H9 (cell line): Measurements from ENCODE around the gene TANK. TPM values are rescaled to one million over a fixed set of nuclear protein-coding genes. Genes with fewer than 3 reads are reported as not detected.

Experiments used
- DNase-seq: peaks from one replicate; pipeline ENCODE4 v3.0.0-alpha.2; 2017
- H2AFZ ChIP-seq: one replicate; pipeline ENCODE4 v1.6.1; 2013; ENCODE audit warnings: mild to moderate bottlenecking, low read length, control low read depth, moderate library complexity
- H2AK5ac ChIP-seq: 2 replicates; pipeline ENCODE4 v1.6.1; 2013; ENCODE audit warnings: low read length, control low read depth, mixed read lengths; ENCODE audit not compliant: insufficient read length
- H2BK120ac ChIP-seq: one replicate; pipeline ENCODE4 v1.6.1; 2013; ENCODE audit warnings: low read depth, mild to moderate bottlenecking, low read length, control low read depth, inconsistent platforms; ENCODE audit not compliant: poor library complexity, severe bottlenecking
- H2BK12ac ChIP-seq: 2 replicates; pipeline ENCODE4 v1.6.1; 2013; ENCODE audit warnings: low read length, control low read depth, mixed read lengths, low read depth; ENCODE audit not compliant: insufficient read length
- H2BK15ac ChIP-seq: 2 replicates; pipeline ENCODE4 v1.6.1; 2013; ENCODE audit warnings: low read depth, low read length, control low read depth
- H2BK20ac ChIP-seq: one replicate; pipeline ENCODE4 v1.6.1; 2013; ENCODE audit warnings: low read depth, mild to moderate bottlenecking, low read length, control low read depth, inconsistent platforms; ENCODE audit not compliant: poor library complexity, severe bottlenecking
- H2BK5ac ChIP-seq: 2 replicates; pipeline ENCODE4 v1.6.1; 2013; ENCODE audit warnings: low read length, control low read depth, mixed read lengths; ENCODE audit not compliant: insufficient read length
- H3K14ac ChIP-seq: 2 replicates; pipeline ENCODE4 v1.6.1; 2013; ENCODE audit warnings: low read length, control low read depth; ENCODE audit not compliant: insufficient read depth
- H3K18ac ChIP-seq: 2 replicates; pipeline ENCODE4 v1.6.1; 2013; ENCODE audit warnings: low read depth, mild to moderate bottlenecking, mixed read lengths, low read length, control low read depth; ENCODE audit not compliant: insufficient read length
- H3K23ac ChIP-seq: 2 replicates; pipeline ENCODE4 v1.6.1; 2013; ENCODE audit warnings: low read length, control low read depth, mixed read lengths, low read depth; ENCODE audit not compliant: insufficient read length
- H3K23me2 ChIP-seq: 2 replicates; pipeline ENCODE4 v1.6.1; 2013; ENCODE audit warnings: low read depth, mild to moderate bottlenecking, mixed read lengths, low read length, control low read depth; ENCODE audit not compliant: insufficient read length, poor library complexity, severe bottlenecking
- H3K27ac ChIP-seq: 2 replicates; pipeline ENCODE4 v1.5.1; 2013; ENCODE audit warnings: low read length, control low read depth, mixed read lengths, low read depth; ENCODE audit not compliant: insufficient read length
- H3K27me3 ChIP-seq: 2 replicates; pipeline ENCODE4 v1.6.1; 2013; ENCODE audit warnings: low read length, control low read depth, inconsistent platforms; ENCODE audit not compliant: insufficient read depth
- H3K4ac ChIP-seq: 2 replicates; pipeline ENCODE4 v1.6.1; 2013; ENCODE audit warnings: low read depth, mild to moderate bottlenecking, control low read depth, inconsistent platforms, low read length, moderate library complexity
- H3K4me1 ChIP-seq: 2 replicates; pipeline ENCODE4 v1.6.1; 2013; ENCODE audit warnings: low read length, control low read depth, inconsistent platforms; ENCODE audit not compliant: insufficient read depth
- H3K4me2 ChIP-seq: 2 replicates; pipeline ENCODE4 v1.6.1; 2013; ENCODE audit warnings: low read length, control low read depth, mixed read lengths; ENCODE audit not compliant: insufficient read length, insufficient read depth
- H3K56ac ChIP-seq: 2 replicates; pipeline ENCODE4 v1.6.1; 2013; ENCODE audit warnings: low read depth, mild to moderate bottlenecking, mixed read lengths, low read length, control low read depth; ENCODE audit not compliant: insufficient read length
- H3K79me1 ChIP-seq: 2 replicates; pipeline ENCODE4 v1.6.1; 2013; ENCODE audit warnings: low read depth, mild to moderate bottlenecking, moderate library complexity, low read length, control low read depth, inconsistent platforms; ENCODE audit not compliant: insufficient read depth, poor library complexity, severe bottlenecking
- H3K79me2 ChIP-seq: 2 replicates; pipeline ENCODE4 v1.6.1; 2013; ENCODE audit warnings: low read length, control low read depth, inconsistent platforms; ENCODE audit not compliant: insufficient read depth
- H3K9ac ChIP-seq: 2 replicates; pipeline ENCODE4 v1.6.1; 2013; ENCODE audit warnings: low read length, control low read depth, mixed read lengths; ENCODE audit not compliant: insufficient read length; ENCODE audit errors: extremely low read depth
- H3K9me3 ChIP-seq: one replicate; pipeline ENCODE4 v1.6.1; 2013; ENCODE audit warnings: low read depth, low read length, inconsistent platforms; ENCODE audit not compliant: control insufficient read depth
- H3T11ph ChIP-seq: one replicate; pipeline ENCODE4 v1.6.1; 2013; ENCODE audit warnings: mild to moderate bottlenecking, low read length, control low read depth, inconsistent platforms
- H4K20me1 ChIP-seq: one replicate; pipeline ENCODE4 v1.6.1; 2013; ENCODE audit not compliant: control insufficient read depth, insufficient read length, insufficient read depth
- H4K5ac ChIP-seq: 2 replicates; pipeline ENCODE4 v1.6.1; 2013; ENCODE audit warnings: low read depth, mild to moderate bottlenecking, mixed read lengths, low read length, control low read depth; ENCODE audit not compliant: insufficient read length
- H4K8ac ChIP-seq: replicated peaks from 2 replicates; pipeline ENCODE4 v1.6.1; 2013; ENCODE audit warnings: low read length, control low read depth, mixed read lengths, low read depth; ENCODE audit not compliant: insufficient read length
- H4K91ac ChIP-seq: 2 replicates; pipeline ENCODE4 v1.6.1; 2013; ENCODE audit warnings: low read depth, mild to moderate bottlenecking, moderate library complexity, mixed read lengths, low read length, control low read depth; ENCODE audit not compliant: insufficient read length
- H3K27ac Mint-ChIP-seq, 3 experiments: 2 replicates in 2 of 3; 3 replicates in 1 of 3; pipeline ENCODE4 v1.8.0; 2020 to 2021; ENCODE audit warnings: mixed read lengths in 3 of 3, mild to moderate bottlenecking in 1 of 3, moderate library complexity in 1 of 3
- H3K27me3 Mint-ChIP-seq: 2 replicates; pipeline ENCODE4 v1.8.0; 2021; ENCODE audit warnings: low read depth, mild to moderate bottlenecking, moderate library complexity, mixed read lengths
- H3K36me3 Mint-ChIP-seq, 3 experiments: 2 replicates in 2 of 3; 3 replicates in 1 of 3; pipeline ENCODE4 v1.8.0; 2020 to 2021; ENCODE audit warnings: low read depth in 3 of 3, mixed read lengths in 3 of 3; ENCODE audit not compliant: insufficient read depth in 1 of 3
- H3K4me1 Mint-ChIP-seq, 2 experiments: 2 replicates each; pipeline ENCODE4 v1.8.0; 2020; ENCODE audit warnings: mixed read lengths in 2 of 2
- H3K4me3 Mint-ChIP-seq, 2 experiments: 2 replicates in 1 of 2; 3 replicates in 1 of 2; pipeline ENCODE4 v1.8.0; 2020 to 2021; ENCODE audit warnings: mild to moderate bottlenecking in 2 of 2, mixed read lengths in 2 of 2, moderate library complexity in 1 of 2
- H3K9me3 Mint-ChIP-seq, 2 experiments: 2 replicates in 1 of 2; 3 replicates in 1 of 2; pipeline ENCODE4 v1.8.0; 2020; ENCODE audit warnings: mild to moderate bottlenecking in 2 of 2, mixed read lengths in 2 of 2, moderate library complexity in 1 of 2
- CTCF ChIP-seq: fragments of 200-600 bp; sonication (generic); conservative IDR thresholded peaks from 3 replicates; pipeline ENCODE4 v1.8.0; 2021; ENCODE audit warnings: antibody characterized with exemption, mild to moderate bottlenecking
- WGBS: extraction: QIAGEN DNeasy Blood & Tissue Kit; methylation state at CpG from one replicate; pipeline ENCODE4 v1.1.7; 2013; ENCODE audit warnings: missing lambda C conversion rate, low lambda C conversion rate, mixed read lengths; ENCODE audit not compliant: insufficient read length; ENCODE audit errors: extremely low coverage; 5-methylcytosine and 5-hydroxymethylcytosine counted together
- total RNA-seq: library from RNA; stranded (reverse); gene quantifications from 2 replicates; pipeline ENCODE4 v1.2.1, GENCODE V29; 2021

Gene TANK
- total RNA-seq, 1 experiment from 2014 or later, result 23.9 TPM

GRCh38 chr2:161141033-161141432 lies 19.2 kb upstream of the TANK start:
- Histone ChIP-seq H2BK20ac (no peak overlapping the region), H3K23ac (no peak overlapping the region), H3K79me2 (no peaks in the 10 kb centered on the region), H4K8ac (no peak overlapping the region), H3K56ac (no peak overlapping the region), H2AFZ (no peak overlapping the region), H3K9me3 (no peaks in the 10 kb centered on the region), H2BK5ac (no peak overlapping the region), H3K18ac (no peak overlapping the region), H3K27ac (no peak overlapping the region), H3K9ac (no peak overlapping the region), H3K4ac (no peak overlapping the region), H3K23me2 (no peaks in the 10 kb centered on the region), H3K4me2 (no peak overlapping the region), H4K91ac (no peak overlapping the region), H4K20me1 (no peaks in the 10 kb centered on the region), H2BK12ac (no peak overlapping the region), H3T11ph (no peak overlapping the region), H2AK5ac (no peak overlapping the region), H3K4me1 (no peaks in the 10 kb centered on the region), H2BK120ac (no peak overlapping the region), H3K14ac (no peak overlapping the region), H3K27me3 (no peaks in the 10 kb centered on the region), H3K79me1 (no peaks in the 10 kb centered on the region), H4K5ac (no peak overlapping the region), H2BK15ac (no peak overlapping the region)
- no peak for TF ChIP-seq CTCF
- Mint-ChIP-seq H3K27ac (no peak overlapping the region), H3K9me3 (peaks cover 0 to 6% of the 10 kb centered on the region in 2 experiments; a peak in 4 of 5 replicates), H3K27me3 (peaks cover 3% of the 10 kb centered on the region; the same call in 1 of the 2 replicates), H3K4me3 (no peak overlapping the region), H3K36me3 (no peaks in the 10 kb centered on the region; a peak in 1 of 7 replicates), H3K4me1 (peaks cover 7 to 8% of the 10 kb centered on the region in 2 experiments)
- DNase-seq, result no peak
- no CpG with 5 or more reads among the region's 2 CpGs for WGBS
